A549 (cell line): ENCODE measurements around the gene EIF3A. TPM values are rescaled to one million over a fixed set of nuclear protein-coding genes. Genes with fewer than 3 reads are reported as not detected.

ENCODE experiments used
- ATAC-seq, 2 experiments: fragments of 200-7000 bp in 1 of 2; fragments of >200 bp in 1 of 2; cut with Nextera tagmentation in 1 of 2; cut with Tn5 transposase in 1 of 2; 3 replicates each; pipeline versions ENCODE4 v1.8.0 to v1.9.1; 2018 to 2020; ENCODE audit warnings: mild to moderate bottlenecking in 1 of 2, moderate library complexity in 1 of 2
- CTCF ChIA-PET: fragments of 300-600 bp; sonication (Branson Sonifier 250); formaldehyde crosslinking; extraction: SDS; loops from one replicate; lab custom pipeline; 2021; ENCODE audit warnings: antibody characterized with exemption, inconsistent platforms; lab: Yijun Ruan, JAX
- POLR2A ChIA-PET: fragments of 350-600 bp; formaldehyde crosslinking; extraction: SDS; loops from one replicate; lab custom pipeline; 2021; ENCODE audit warnings: antibody characterized with exemption, inconsistent platforms; lab: Yijun Ruan, JAX
- DNase-seq, 2 experiments: peaks; one replicate each; pipeline versions ENCODE4 v3.0.0 to v3.0.0-alpha.2; 2011 to 2016; ENCODE audit warnings: low read depth in 1 of 2, low spot score in 1 of 2
- FAIRE-seq: peaks from 2 replicates; lab custom pipeline; 2011; peaks lifted over from hg19 to GRCh38; lab: Jason Lieb, UNC
- H3K27ac ChIP-seq, 2 experiments: fragments of >200 bp; sonication (Bioruptor Twin); formaldehyde crosslinking; 3 replicates each; pipeline ENCODE4 v1.5.1; 2016 to 2017
- H3K4me1 ChIP-seq: fragments of >200 bp; sonication (Bioruptor Twin); formaldehyde crosslinking; 3 replicates; pipeline ENCODE4 v1.6.1; 2016
- H3K4me2 ChIP-seq: fragments of >200 bp; sonication (Bioruptor Twin); formaldehyde crosslinking; 3 replicates; pipeline ENCODE4 v1.6.1; 2016
- H3K4me3 ChIP-seq: fragments of >200 bp; sonication (Bioruptor Twin); formaldehyde crosslinking; 3 replicates; pipeline ENCODE4 v1.5.1; 2016
- H3K9me3 ChIP-seq: fragments of >200 bp; sonication (Bioruptor Twin); formaldehyde crosslinking; 3 replicates; pipeline ENCODE4 v1.6.1; 2016
- CHD2 ChIP-seq: fragments of 150-350 bp; IDR thresholded peaks from 2 replicates; pipeline ENCODE4 v1.6.1; 2014; ENCODE audit warnings: low read length; ENCODE audit not compliant: partially characterized antibody
- CTCF ChIP-seq: fragments of >200 bp; sonication (Bioruptor Twin); formaldehyde crosslinking; IDR thresholded peaks from 3 replicates; pipeline ENCODE4 v1.5.1; 2016
- E2F6 ChIP-seq: IDR thresholded peaks from 2 replicates; pipeline ENCODE4 v1.6.1; 2012; ENCODE audit warnings: low read depth, borderline replicate concordance
- FOSB ChIP-seq: fragments of 250-450 bp; sonication (Bioruptor Pico); IDR thresholded peaks from 2 replicates; pipeline ENCODE4 v1.5.0; 2020; ENCODE audit warnings: mild to moderate bottlenecking, moderate library complexity
- HES2 ChIP-seq: fragments of >200 bp; sonication (Bioruptor Twin); formaldehyde crosslinking; IDR thresholded peaks from 2 replicates; pipeline ENCODE4 v1.6.1; 2016
- HEYL ChIP-seq: fragments of 250-450 bp; sonication (Bioruptor Pico); IDR thresholded peaks from 2 replicates; pipeline ENCODE4 v1.8.0; 2021; ENCODE audit warnings: mild to moderate bottlenecking, moderate library complexity
- HOXA7 ChIP-seq: fragments of 250-450 bp; sonication (Bioruptor Pico); IDR thresholded peaks from 2 replicates; pipeline ENCODE4 v1.5.0; 2020; ENCODE audit warnings: mild to moderate bottlenecking, moderate library complexity
- HOXB5 ChIP-seq: fragments of 250-450 bp; sonication (Bioruptor Pico); IDR thresholded peaks from 2 replicates; pipeline ENCODE4 v1.5.0; 2020; ENCODE audit warnings: mild to moderate bottlenecking, moderate library complexity
- JUN ChIP-seq, 2 experiments: fragments of >200 bp; sonication (Bioruptor Twin); formaldehyde crosslinking; IDR thresholded peaks; 2 replicates in 1 of 2; 3 replicates in 1 of 2; pipeline ENCODE4 v1.6.1; 2016 to 2017
- JUNB ChIP-seq: fragments of >200 bp; sonication (Bioruptor Twin); formaldehyde crosslinking; IDR thresholded peaks from 2 replicates; pipeline ENCODE4 v1.6.1; 2016
- MAX ChIP-seq: IDR thresholded peaks from 2 replicates; pipeline ENCODE4 v1.6.1; 2012
- NPAS2 ChIP-seq: fragments of 250-450 bp; sonication (Bioruptor Pico); IDR thresholded peaks from 2 replicates; pipeline ENCODE4 v1.8.0; 2022; ENCODE audit warnings: mild to moderate bottlenecking, moderate library complexity, borderline replicate concordance
- PHF8 ChIP-seq: fragments of 200-600 bp; sonication (generic); IDR thresholded peaks from 2 replicates; pipeline ENCODE4 v1.6.1; 2016; ENCODE audit warnings: low read depth, mild to moderate bottlenecking, antibody characterized with exemption, moderate library complexity, borderline replicate concordance
- POLR2AphosphoS2 ChIP-seq: conservative IDR thresholded peaks from 2 replicates; pipeline ENCODE4 v1.6.1; 2012; ENCODE audit warnings: low read length, improper control_type of control experiment, inconsistent platforms
- RAD21 ChIP-seq, 2 experiments: fragments of >200 bp in 1 of 2; sonication (Bioruptor Twin) in 1 of 2; formaldehyde crosslinking in 1 of 2; IDR thresholded peaks in 1 of 2; conservative IDR thresholded peaks in 1 of 2; 2 replicates in 1 of 2; 3 replicates in 1 of 2; pipeline ENCODE4 v1.6.1; 2012 to 2018; ENCODE audit warnings: inconsistent platforms in 1 of 2
- RARB ChIP-seq: fragments of 250-450 bp; sonication (Bioruptor Pico); IDR thresholded peaks from 2 replicates; pipeline ENCODE4 v1.8.0; 2021; ENCODE audit warnings: mild to moderate bottlenecking, moderate library complexity
- REST ChIP-seq: fragments of 200-600 bp; sonication (generic); IDR thresholded peaks from 2 replicates; pipeline ENCODE4 v1.6.1; 2016; ENCODE audit warnings: antibody characterized with exemption, mild to moderate bottlenecking, moderate library complexity
- SMC3 ChIP-seq: fragments of >200 bp; sonication (Bioruptor Twin); formaldehyde crosslinking; IDR thresholded peaks from 3 replicates; pipeline ENCODE4 v1.6.1; 2018; ENCODE audit warnings: inconsistent platforms
- TP53 ChIP-seq: fragments of 250-450 bp; sonication (Bioruptor Pico); IDR thresholded peaks from 2 replicates; pipeline ENCODE4 v1.5.0; 2021; ENCODE audit warnings: mild to moderate bottlenecking, moderate library complexity
- ZNF302 ChIP-seq: fragments of 250-450 bp; sonication (Bioruptor Pico); IDR thresholded peaks from 2 replicates; pipeline ENCODE4 v1.9.0; 2021; ENCODE audit warnings: inconsistent platforms, mild to moderate bottlenecking, moderate library complexity
- WGBS: methylation state at CpG from one replicate; pipeline ENCODE4 v1.1.6; 2017; ENCODE audit errors: missing lambda C conversion rate; 5-methylcytosine and 5-hydroxymethylcytosine counted together
- polyA plus RNA-seq, 4 experiments: library from polyadenylated mRNA; depleted of rRNA in 3 of 4; stranded (reverse); fragments of >200 nt; fragmentation: RNase III in 1 of 4; extraction: RNeasy Plus Mini Kit Qiagen cat#74134 plus additional on column Dnase treatment in 1 of 4; gene quantifications; 2 replicates in 3 of 4; 3 replicates in 1 of 4; pipeline ENCODE4 v1.2.3, GENCODE V29; 2011 to 2017

The EIF3A gene
- polyA plus RNA-seq, 2 of the 4 experiments (the other 2 are of a cell fraction) = 71.0 to 154 TPM

- TF ChIP-seq JUN (IDR thresholded peaks at IDR 0.05) (peak; percentile 13 to 50; a peak in 2 of 5 replicates), RAD21 (conservative IDR thresholded peaks at IDR 0.05 in 1 of 2, IDR thresholded peaks at IDR 0.05 in 1 of 2) (peak in 1 of 2 experiments; percentile 48; a peak in 3 of 5 replicates), HES2 (no peak), HOXA7 (CRISPR knock-in tag) (0 out of 2 replicates have a peak, but pooled peaks have one; percentile 43), JUNB (no peak), RARB (CRISPR knock-in tag) (peak; percentile 51; the same call in 1 of the 2 replicates), CTCF (peak; percentile 4; the same call in 1 of the 3 replicates), ZNF302 (no peak), SMC3 (peak; percentile 42; the same call in 2 of the 3 replicates), PHF8 (no peak), HEYL (CRISPR knock-in tag) (no peak), HOXB5 (CRISPR knock-in tag) (no peak), NPAS2 (no peak), REST (no peak), TP53 (CRISPR knock-in tag) (0 out of 2 replicates have a peak, but pooled peaks have one; percentile 67), FOSB (CRISPR knock-in tag) (0 out of 2 replicates have a peak, but pooled peaks have one; percentile 21), MAX (peak; percentile 89), CHD2 (no peak), POLR2AphosphoS2 (peak; percentile 95), E2F6 (0 out of 2 replicates have a peak, but pooled peaks have one; percentile 25)
- no peak for FAIRE-seq
- Histone ChIP-seq H3K4me1 (peaks cover 21% of the 10 kb centered on the region), H3K9me3 (no peaks in the 10 kb centered on the region), H3K4me2 (peak overlapping the region; percentile 95), H3K27ac (peak overlapping the region; percentile 82 to 85), H3K4me3 (peak overlapping the region; percentile 83)
- ATAC-seq = peak; percentile 50 to 64
- DNase-seq = peak in 1 of 2 experiments; percentile 74
- ChIA-PET POLR2A (interaction anchor here (0.8 to 4.0 kb wide), 6 partner anchors 24 to 289 kb away, joined by 3 to 29 read pairs (median 4); partner anchors contain the start of gene CACUL1), CTCF (interaction anchor here (0.6 to 2.7 kb wide), 10 partner anchors 8 to 188 kb away, joined by 3 to 16 read pairs (median 3); no protein-coding TSS in a partner anchor)
- 16% methylated on average over 20 of the region's 65 CpGs for WGBS
These were observed 50.0 kb downstream of the EIF3A start for GRCh38 chr10:119030421-119031250.
